Tongue (tissue), 2 donors: ENCODE results near the gene RIPK3. TPM values are rescaled to one million over a fixed set of nuclear protein-coding genes. Genes with fewer than 3 reads are reported as not detected.

ENCODE experiments used
- DNase-seq: peaks from one replicate; pipeline ENCODE4 v3.0.0-alpha.2; 2015
- total RNA-seq: library from RNA; depleted of rRNA; stranded (reverse); fragments of >200 nt; gene quantifications from one replicate; pipeline ENCODE4 v1.2.3, GENCODE V29; 2014

The RIPK3 gene
- total RNA-seq, 1 donor from 2014 or later: 5.5 TPM

- DNase-seq: no peak
Observed at GRCh38 chr14:24343795-24344660, 4.2 kb upstream of the RIPK3 start.

GRCh38 chr14:24342889-24343288 lies 3.1 kb upstream of the RIPK3 start:
- DNase-seq: no peak

GRCh38 chr14:24340606-24341005 lies 815 bp upstream of the RIPK3 start:
- no peak for DNase-seq

- no peak for DNase-seq
Observed at GRCh38 chr14:24338843-24339242, 948 bp downstream of the RIPK3 start.

GRCh38 chr14:24337824-24338175 lies 2.0 kb downstream of the RIPK3 start:
- no peak for DNase-seq

GRCh38 chr14:24337144-24337823 lies 2.5 kb downstream of the RIPK3 start:
- DNase-seq: no peak

- DNase-seq: no peak
Observed at GRCh38 chr14:24335461-24336171, 4.2 kb downstream of the RIPK3 start.

- DNase-seq: no peak
Observed at GRCh38 chr14:24334431-24335291, 5.1 kb downstream of the RIPK3 start, which contains the start of gene ADCY4. Gene ADCY4, minus strand, starts transcription at chr14:24335071. Its CDS starts 419 bp downstream, at chr14:24334652.

- peak; percentile 81 for DNase-seq
Observed at GRCh38 chr14:24332268-24332993, 7.4 kb downstream of the RIPK3 start.

GRCh38 chr14:24331731-24332267 lies 8.0 kb downstream of the RIPK3 start:
- DNase-seq: no peak

- DNase-seq: no peak
Observed at GRCh38 chr14:24330973-24331674, 8.7 kb downstream of the RIPK3 start.

GRCh38 chr14:24329736-24330135 lies 10.1 kb downstream of the RIPK3 start:
- DNase-seq: no peak

GRCh38 chr14:24329073-24329663 lies 10.6 kb downstream of the RIPK3 start:
- DNase-seq: no peak

- peak; percentile 39 for DNase-seq
Observed at GRCh38 chr14:24327914-24328313, 11.9 kb downstream of the RIPK3 start.

GRCh38 chr14:24327303-24327702 lies 12.5 kb downstream of the RIPK3 start:
- DNase-seq: no peak

GRCh38 chr14:24325963-24326362 lies 13.8 kb downstream of the RIPK3 start:
- DNase-seq: no peak

GRCh38 chr14:24325041-24325530 lies 14.7 kb downstream of the RIPK3 start:
- DNase-seq: no peak

- no peak for DNase-seq
Observed at GRCh38 chr14:24324024-24324423, 15.8 kb downstream of the RIPK3 start.

- DNase-seq: no peak
Observed at GRCh38 chr14:24323341-24323740, 16.4 kb downstream of the RIPK3 start.

- no peak for DNase-seq
Observed at GRCh38 chr14:24322672-24323071, 17.1 kb downstream of the RIPK3 start.
